K562 (cell line): ENCODE measurements around the gene CTBP2. TPM values are rescaled to one million over a fixed set of nuclear protein-coding genes. Genes with fewer than 3 reads are reported as not detected.

Experiments
- ATAC-seq: fragments of 200-7000 bp; cut with Tn5 transposase; 3 replicates; pipeline ENCODE4 v1.9.1; 2020; ENCODE audit warnings: moderate library complexity
- BruUV-seq: library from RNA; stranded (reverse); fragments of 400-500 nt; replicated peaks from 2 replicates; lab custom pipeline; 2021; lab: Mats Ljungman, UMichigan
- CTCF ChIA-PET: fragments of 300-600 bp; formaldehyde crosslinking; extraction: SDS; loops from one replicate; lab custom pipeline; 2021; ENCODE audit warnings: low intra/inter-chr PET ratio; lab: Yijun Ruan, JAX
- POLR2A ChIA-PET: fragments of 300-600, 350-650 bp; sonication (Branson Sonifier 250); formaldehyde crosslinking; extraction: SDS; loops from one replicate; lab custom pipeline; 2021; ENCODE audit warnings: antibody characterized with exemption, inconsistent platforms; lab: Yijun Ruan, JAX
- DNase-seq, 4 experiments: peaks; one replicate each; pipeline versions ENCODE4 v3.0.0 to v3.0.0-alpha.2; 2011 to 2018; ENCODE audit warnings: low spot score in 3 of 4, mixed read lengths in 3 of 4; ENCODE audit errors: extremely low read depth in 1 of 4
- FAIRE-seq: peaks from 2 replicates; lab custom pipeline; 2011; peaks lifted over from hg19 to GRCh38; lab: Jason Lieb, UNC
- H2AFZ ChIP-seq: 2 replicates; pipeline ENCODE4 v1.6.0; 2011; ENCODE audit warnings: low read depth, low read length, control low read depth, inconsistent platforms
- H3K27ac ChIP-seq: fragments of 200-600 bp; 3 replicates; pipeline ENCODE4 v1.8.0; 2011; ENCODE audit warnings: low read depth, mild to moderate bottlenecking, control low read depth, inconsistent platforms, low read length, moderate library complexity, mixed read lengths; ENCODE audit errors: extremely low read depth
- H3K27me3 ChIP-seq, 2 experiments: fragments of 300-600 bp in 1 of 2; 2 replicates in 1 of 2; 3 replicates in 1 of 2; pipeline versions ENCODE4 v1.6.0 to v1.8.0; 2011; ENCODE audit warnings: inconsistent platforms in 2 of 2, low read length in 2 of 2, mild to moderate bottlenecking in 1 of 2, mixed read lengths in 1 of 2, moderate library complexity in 1 of 2; ENCODE audit not compliant: control insufficient read depth in 2 of 2, insufficient read depth in 2 of 2
- H3K36me3 ChIP-seq: fragments of 300-600 bp; 3 replicates; pipeline ENCODE4 v1.8.0; 2011; ENCODE audit warnings: mild to moderate bottlenecking, low read length, inconsistent platforms; ENCODE audit not compliant: control insufficient read depth, insufficient read depth
- H3K4me1 ChIP-seq, 2 experiments: fragments of 200-600 bp in 1 of 2; replicated peaks in 1 of 2; 2 replicates in 1 of 2; 3 replicates in 1 of 2; pipeline versions ENCODE4 v1.5.1 to v1.8.0; 2011; ENCODE audit warnings: inconsistent platforms in 2 of 2, low read length in 2 of 2, mild to moderate bottlenecking in 1 of 2, mixed read lengths in 1 of 2, moderate library complexity in 1 of 2; ENCODE audit not compliant: control insufficient read depth in 2 of 2, insufficient read depth in 2 of 2
- H3K4me2 ChIP-seq: 2 replicates; pipeline ENCODE4 v1.6.1; 2011; ENCODE audit warnings: low read length, control low read depth, inconsistent platforms, mixed read lengths; ENCODE audit not compliant: insufficient read depth
- H3K4me3 ChIP-seq: fragments of 200-600 bp; sonication (generic), shearing (Covaris generic); 2 replicates; pipeline ENCODE4 v1.5.1; 2016; ENCODE audit warnings: control low read depth, inconsistent platforms
- H3K79me2 ChIP-seq: fragments of 200-600 bp; 3 replicates; pipeline ENCODE4 v1.8.0; 2011; ENCODE audit warnings: low read length, inconsistent platforms; ENCODE audit not compliant: control insufficient read depth, insufficient read depth
- H3K9ac ChIP-seq, 2 experiments: 2 replicates each; pipeline versions ENCODE4 v1.6.0 to v1.6.1; 2011; ENCODE audit warnings: low read depth in 2 of 2, low read length in 2 of 2, control low read depth in 1 of 2, inconsistent platforms in 1 of 2, mild to moderate bottlenecking in 1 of 2, mixed read lengths in 1 of 2; ENCODE audit not compliant: insufficient read depth in 1 of 2
- H3K9me1 ChIP-seq: one replicate; pipeline ENCODE4 v1.6.0; 2011; ENCODE audit warnings: inconsistent platforms, mild to moderate bottlenecking, low read length, moderate library complexity; ENCODE audit not compliant: control insufficient read depth, insufficient read depth
- H3K9me3 ChIP-seq: replicated peaks from 2 replicates; pipeline ENCODE4 v1.5.1; 2011; ENCODE audit warnings: low read depth, low read length, inconsistent platforms; ENCODE audit not compliant: control insufficient read depth, insufficient read depth
- H4K20me1 ChIP-seq: replicated peaks from 2 replicates; pipeline ENCODE4 v1.6.1; 2011; ENCODE audit warnings: low read length, inconsistent platforms, mixed read lengths; ENCODE audit not compliant: control insufficient read depth, insufficient read depth
- DPF2 ChIP-seq: fragments of 450-650 bp; IDR thresholded peaks from 2 replicates; pipeline ENCODE4 v1.6.1; 2016
- HDAC1 ChIP-seq, 2 experiments: fragments of 450-650 bp; IDR thresholded peaks; 2 replicates each; pipeline ENCODE4 v1.6.1; 2016 to 2017; ENCODE audit warnings: inconsistent platforms in 1 of 2, mild to moderate bottlenecking in 1 of 2, moderate library complexity in 1 of 2
- NCOA2 ChIP-seq, 2 experiments: fragments of 450-650 bp; IDR thresholded peaks; 2 replicates each; pipeline ENCODE4 v1.6.1; 2018; ENCODE audit warnings: mild to moderate bottlenecking in 2 of 2, moderate library complexity in 1 of 2; ENCODE audit not compliant: partially characterized antibody in 2 of 2
- NFRKB ChIP-seq: fragments of 450-650 bp; IDR thresholded peaks from 2 replicates; pipeline ENCODE4 v1.6.1; 2016; ENCODE audit warnings: low read depth
- NR0B1 ChIP-seq: fragments of 450-650 bp; IDR thresholded peaks from one replicate; pipeline ENCODE4 v1.6.1; 2018; ENCODE audit warnings: mild to moderate bottlenecking, moderate library complexity; ENCODE audit not compliant: partially characterized antibody
- PHF8 ChIP-seq: fragments of 200-600 bp; sonication (generic); IDR thresholded peaks from 2 replicates; pipeline ENCODE4 v1.6.1; 2012; ENCODE audit warnings: mixed run types, mild to moderate bottlenecking, inconsistent platforms, low read length, moderate library complexity, borderline replicate concordance
- POLR3G ChIP-seq: IDR thresholded peaks from 2 replicates; pipeline ENCODE4 v1.6.1; 2011; ENCODE audit not compliant: insufficient read length, insufficient replicate concordance; ENCODE audit errors: extremely low read depth
- RFX5 ChIP-seq: IDR thresholded peaks from 2 replicates; pipeline ENCODE4 v1.6.1; 2011; ENCODE audit warnings: low read depth, mild to moderate bottlenecking, improper control_type of control experiment, low read length
- SMAD1 ChIP-seq: fragments of 150-350 bp; IDR thresholded peaks from 2 replicates; pipeline ENCODE4 v1.6.1; 2014; ENCODE audit warnings: low read length, low read depth; ENCODE audit not compliant: partially characterized antibody
- SMC3 ChIP-seq: conservative IDR thresholded peaks from 2 replicates; pipeline ENCODE4 v1.6.1; 2011; ENCODE audit warnings: low read depth, low read length, improper control_type of control experiment; ENCODE audit not compliant: insufficient read depth
- STAG1 ChIP-seq: sonication (generic); formaldehyde crosslinking; IDR thresholded peaks from 2 replicates; pipeline ENCODE4 v1.5.0; 2020; ENCODE audit warnings: missing genetic modification reagents, borderline replicate concordance
- ZBTB8A ChIP-seq: fragments of 450-650 bp; IDR thresholded peaks from 2 replicates; pipeline ENCODE4 v1.6.1; 2018; ENCODE audit warnings: mild to moderate bottlenecking, moderate library complexity; ENCODE audit not compliant: partially characterized antibody
- ZC3H8 ChIP-seq: fragments of 450-650 bp; IDR thresholded peaks from 2 replicates; pipeline ENCODE4 v1.6.1; 2017
- ZNF699 ChIP-seq: fragments of 250-450 bp; sonication (Bioruptor Pico); IDR thresholded peaks from 2 replicates; pipeline ENCODE4 v1.8.0; 2021; ENCODE audit warnings: mild to moderate bottlenecking, moderate library complexity; ENCODE audit not compliant: insufficient replicate concordance
- WGBS: fragments of 100-300 bp; shearing (Covaris generic); methylation state at CpG from one replicate; pipeline ENCODE4 v1.1.6; 2016; ENCODE audit warnings: low coverage, mixed read lengths; ENCODE audit not compliant: insufficient coverage; ENCODE audit errors: missing lambda C conversion rate; 5-methylcytosine and 5-hydroxymethylcytosine counted together
- in situ Hi-C: fragments of 300-500 bp; cut with MboI; formaldehyde crosslinking; loops from 4 replicates; pipeline ENCODE4 v1.15.0; 2018; ENCODE audit warnings: inconsistent platforms, mixed read lengths
- intact Hi-C: fragments of 100-400 bp; cut with micrococcal nuclease; formaldehyde crosslinking; loops from 2 replicates; pipeline ENCODE4 v1.14.2; 2022
- polyA plus RNA-seq, 8 experiments: library from polyadenylated mRNA; depleted of rRNA in 4 of 8; stranded (reverse) in 5 of 8; unstranded in 3 of 8; fragments of >200 nt; fragmentation: Nextera tagmentation in 2 of 8; fragmentation: Illumina TruSeq in 1 of 8; extraction: Ambion mirVana in 2 of 8; extraction: Trizol in 1 of 8; gene quantifications; 2 replicates each; pipeline versions ENCODE4 v1.2.1 to v1.2.3, GENCODE V29; 2011 to 2014; ENCODE audit warnings: inconsistent platforms in 1 of 8, missing spikeins in 1 of 8
- total RNA-seq, 7 experiments: library from RNA; depleted of rRNA in 6 of 7; stranded (reverse); fragments of >200 nt in 6 of 7; fragmentation: Illumina TruSeq in 2 of 7; extraction: Trizol in 2 of 7; gene quantifications; 2 replicates each; pipeline versions ENCODE4 v1.2.1 to v1.2.3, GENCODE V29; 2011 to 2021; ENCODE audit warnings: low replicate concordance in 1 of 7
- TF ChIP-seq, protein P1 (sequence below), 2 experiments: fragments of 450-650 bp in 1 of 2; sonication (generic) in 1 of 2; formaldehyde crosslinking in 1 of 2; IDR thresholded peaks in 1 of 2; conservative IDR thresholded peaks in 1 of 2; 2 replicates each; pipeline versions ENCODE4 v1.6.1 to v1.8.1; 2016 to 2023; ENCODE audit warnings: mild to moderate bottlenecking in 2 of 2, moderate library complexity in 2 of 2, inconsistent platforms in 1 of 2, missing genetic modification reagents in 1 of 2

CTBP2 gene
- total and polyA plus RNA-seq, 9 of the 15 experiments (the other 6 are each of a cell fraction or from before 2014, with no cell fraction given), result 1.3 to 8.8 (median 5.1) TPM

DNA sequence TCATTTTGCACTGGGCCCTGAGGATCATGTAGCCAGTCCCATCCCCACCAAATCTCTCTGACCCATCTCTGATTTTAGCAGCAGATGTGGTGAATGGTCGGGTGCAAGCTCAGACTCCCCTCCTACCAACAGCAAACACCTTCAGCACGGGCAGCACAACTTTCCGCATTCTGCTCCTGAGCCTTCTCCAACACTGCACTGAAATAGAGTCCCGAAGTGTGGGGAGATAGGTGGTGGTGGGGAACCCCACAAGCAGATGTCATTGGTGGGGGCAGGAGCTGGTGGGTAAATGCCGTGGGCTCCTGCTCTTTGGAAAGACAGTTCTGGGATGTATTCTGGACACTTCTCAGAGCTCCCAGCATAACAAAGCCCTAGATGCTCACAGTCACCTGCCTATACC lies 9.6 kb upstream of the CTBP2 start:
- Histone ChIP-seq H3K27me3 (peaks cover 12 to 28% of the 10 kb centered on the region in 2 experiments; a peak in 3 of 5 replicates), H2AFZ (no peak overlapping the region), H4K20me1 (no peaks in the 10 kb centered on the region), H3K36me3 (no peaks in the 10 kb centered on the region), H3K4me2 (no peak overlapping the region), H3K4me1 (no peaks in the 10 kb centered on the region), H3K27ac (no peak overlapping the region), H3K9me1 (no peaks in the 10 kb centered on the region), H3K4me3 (no peak overlapping the region), H3K79me2 (no peaks in the 10 kb centered on the region), H3K9me3 (no peaks in the 10 kb centered on the region), H3K9ac (no peak overlapping the region)
- 11% methylated on average over 4 of the region's 5 CpGs for WGBS
- intact Hi-C loops, result no loop called here
- ChIA-PET POLR2A (interaction anchor here (0.6 kb wide), 1 partner anchor 46 kb away, joined by 3 read pairs; no protein-coding TSS in a partner anchor), CTCF (no interaction called here)
- BruUV-seq, result no TSS peak
- no peak for TF ChIP-seq HDAC1 (IDR thresholded peaks at IDR 0.05)
- no peak for TF ChIP-seq NCOA2 (IDR thresholded peaks at IDR 0.05; ENCODE audit: partially characterized antibody in 2 of 2)
- TF ChIP-seq ZNF699 (CRISPR knock-in tag), result no peak
- TF ChIP-seq STAG1 (CRISPR knock-in tag), result no peak
- no peak for TF ChIP-seq SMC3
- TF ChIP-seq RFX5, result no peak
- no peak for TF ChIP-seq POLR3G
- no peak for TF ChIP-seq ZC3H8
- TF ChIP-seq, protein P1, sequence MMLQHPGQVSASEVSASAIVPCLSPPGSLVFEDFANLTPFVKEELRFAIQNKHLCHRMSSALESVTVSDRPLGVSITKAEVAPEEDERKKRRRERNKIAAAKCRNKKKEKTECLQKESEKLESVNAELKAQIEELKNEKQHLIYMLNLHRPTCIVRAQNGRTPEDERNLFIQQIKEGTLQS (IDR thresholded peaks at IDR 0.05), result no peak
- TF ChIP-seq, protein P1 (CRISPR knock-in tag; conservative IDR thresholded peaks at IDR 0.05), result no peak
- TF ChIP-seq ZBTB8A, result no peak
- no peak for TF ChIP-seq DPF2
- TF ChIP-seq NFRKB, result no peak
- TF ChIP-seq PHF8, result no peak
- TF ChIP-seq NR0B1, result no peak
- no peak for TF ChIP-seq SMAD1
- DNase-seq (no peak), ATAC-seq (no peak), FAIRE-seq (no peak)
- in situ Hi-C loops, result loop anchor here (25.0 kb wide), 1 partner anchor 233 kb away; the partner anchor contains the start of gene ZRANB1
